ENCODE measurements around the gene PPP1R14B.

The PPP1R14B gene

DNA sequence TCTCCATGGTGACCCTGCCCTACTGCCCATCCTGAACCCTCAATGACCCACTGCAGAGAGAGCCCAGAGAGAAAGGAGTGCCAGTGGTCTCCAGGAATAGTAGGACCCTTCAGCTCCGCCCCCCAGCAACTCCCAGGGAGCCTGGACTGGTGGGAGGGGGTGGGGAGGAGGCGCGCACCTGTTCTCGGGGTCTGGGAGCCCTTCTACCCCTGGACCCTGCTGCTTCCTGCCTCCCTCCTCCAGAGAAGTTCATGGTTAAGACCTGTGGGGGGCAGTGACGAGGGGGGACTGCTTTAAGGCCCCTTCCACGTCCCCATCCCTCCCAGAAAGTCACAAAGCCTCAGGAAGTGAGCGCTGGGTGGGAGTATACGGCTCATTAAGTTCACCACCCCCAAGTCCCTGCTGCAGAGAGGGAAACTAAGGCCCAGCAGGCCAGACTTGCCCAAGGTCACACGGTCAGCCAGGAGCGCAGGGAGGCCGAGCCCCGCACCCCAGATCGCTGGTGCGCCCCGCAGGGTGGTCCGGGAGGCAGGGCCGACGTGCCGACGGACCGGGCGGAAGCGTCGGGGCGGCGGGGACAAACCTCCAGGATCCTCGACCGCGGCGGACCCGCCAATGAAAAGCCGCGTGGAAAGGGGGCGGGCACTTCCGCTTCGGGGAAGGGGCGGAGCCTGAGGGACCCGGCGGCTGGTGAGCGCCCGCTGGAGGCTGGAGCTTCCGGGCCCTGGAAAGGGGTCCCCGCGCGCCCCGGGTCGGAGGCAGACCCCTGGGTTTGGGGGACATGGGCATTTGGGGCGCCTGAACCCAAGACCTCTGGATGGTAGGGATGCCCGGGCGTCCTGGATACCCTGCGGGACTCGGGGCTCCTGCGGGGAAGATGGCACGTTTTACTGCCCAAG lies 20.9 kb downstream of the PPP1R14B start, which contains the start of the genes NUDT22 and TRPT1:
NUDT22 (plus strand) TSS at position 667 of the 899 bp plus-strand sequence. CDS start 379 bp downstream, outside the sequence.
TRPT1 (minus strand) TSS at position 579 of the 899 bp plus-strand sequence; CDS start at position 253, 326 bp downstream.
- in situ Hi-C loops (cut with HindIII; ENCODE audit: low pct_unique_long_range_greater_than_20kb, low sequenced_read_pairs), result no loop called here
- TF ChIP-seq JUND (IDR thresholded peaks at IDR 0.05; ENCODE audit: low read depth), result no peak
- DNase-seq (ENCODE audit: low read depth in 1 of 2, low spot score in 1 of 2), result peak; percentile 92 to 97

DNA sequence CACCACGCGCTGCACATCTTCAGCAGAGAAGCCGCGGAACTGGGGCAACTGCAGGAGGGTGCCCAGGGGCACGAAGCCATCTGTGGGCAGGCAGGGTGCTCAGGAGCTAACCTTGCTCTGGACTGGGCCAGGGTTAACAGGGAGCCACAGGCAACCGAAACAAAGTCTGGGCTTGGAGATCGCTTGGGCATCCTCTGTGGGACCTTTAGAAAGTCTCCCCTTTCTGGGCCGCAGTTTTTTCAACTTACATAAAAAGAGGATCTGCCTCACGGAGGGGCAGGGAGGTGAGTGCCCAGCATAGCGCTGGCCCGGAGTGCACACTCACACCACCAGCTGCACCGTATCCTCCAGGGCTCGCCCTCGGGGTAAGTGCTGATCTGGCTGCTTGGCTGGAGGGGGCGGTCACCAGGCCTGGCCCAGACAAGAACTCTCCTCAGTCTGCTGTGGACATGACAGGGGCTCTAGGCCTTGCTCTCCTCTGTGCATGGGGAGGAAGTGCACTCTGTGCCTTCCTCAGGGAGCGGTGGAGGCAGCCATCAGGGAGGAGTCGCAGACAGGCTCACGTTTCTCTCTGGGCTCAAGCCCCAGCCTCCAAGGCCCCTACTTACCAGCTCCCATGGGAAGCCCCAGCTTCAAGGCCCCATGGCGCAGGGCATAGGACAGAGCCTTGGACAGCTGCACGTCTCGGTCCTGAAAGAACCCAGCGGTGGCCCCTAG lies 21.7 kb downstream of the PPP1R14B start:
- no peak for DNase-seq (ENCODE audit: low read depth in 1 of 2, low spot score in 1 of 2)
- in situ Hi-C loops (cut with HindIII; ENCODE audit: low pct_unique_long_range_greater_than_20kb, low sequenced_read_pairs), result no loop called here
- TF ChIP-seq JUND (IDR thresholded peaks at IDR 0.05; ENCODE audit: low read depth), result no peak

DNA sequence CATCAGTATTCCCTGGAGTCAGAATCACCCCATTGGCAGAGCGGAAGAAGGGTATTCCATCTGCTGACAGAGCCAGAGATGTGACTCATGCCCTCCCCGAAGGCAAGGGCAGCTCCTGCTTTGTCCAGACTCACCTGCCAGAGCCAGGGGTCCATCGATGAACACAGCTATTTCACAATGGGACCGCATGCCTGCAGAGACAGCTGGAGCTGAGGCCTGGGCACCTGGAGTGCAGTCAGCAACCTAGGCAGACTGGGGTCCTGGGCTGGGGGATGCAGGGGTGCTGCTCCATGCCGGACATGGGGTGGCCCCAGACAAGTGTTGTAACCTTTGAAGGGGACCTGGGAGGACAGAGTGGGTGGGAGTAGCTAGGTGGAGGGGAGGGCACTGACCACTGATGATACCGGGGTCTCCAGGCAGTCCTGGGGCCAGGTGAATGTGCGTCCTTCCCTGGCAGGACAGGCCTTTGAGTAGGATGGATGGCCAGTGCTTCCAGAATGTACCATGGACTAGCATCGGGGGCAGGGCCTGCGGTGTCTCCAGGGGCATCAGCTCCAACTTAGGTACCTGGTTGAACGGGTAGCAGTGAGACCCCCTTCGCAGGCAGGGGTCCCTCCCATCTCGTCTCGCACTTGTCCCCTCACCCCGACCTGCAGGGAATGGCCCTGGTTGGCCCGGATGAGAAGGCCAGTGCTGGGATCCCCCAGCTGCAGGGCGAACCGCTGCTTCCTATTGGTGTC lies 22.4 kb downstream of the PPP1R14B start:
- no peak for TF ChIP-seq JUND (IDR thresholded peaks at IDR 0.05; ENCODE audit: low read depth)
- in situ Hi-C loops (cut with HindIII; ENCODE audit: low pct_unique_long_range_greater_than_20kb, low sequenced_read_pairs), result no loop called here
- DNase-seq (ENCODE audit: low read depth in 1 of 2, low spot score in 1 of 2), result no peak

DNA sequence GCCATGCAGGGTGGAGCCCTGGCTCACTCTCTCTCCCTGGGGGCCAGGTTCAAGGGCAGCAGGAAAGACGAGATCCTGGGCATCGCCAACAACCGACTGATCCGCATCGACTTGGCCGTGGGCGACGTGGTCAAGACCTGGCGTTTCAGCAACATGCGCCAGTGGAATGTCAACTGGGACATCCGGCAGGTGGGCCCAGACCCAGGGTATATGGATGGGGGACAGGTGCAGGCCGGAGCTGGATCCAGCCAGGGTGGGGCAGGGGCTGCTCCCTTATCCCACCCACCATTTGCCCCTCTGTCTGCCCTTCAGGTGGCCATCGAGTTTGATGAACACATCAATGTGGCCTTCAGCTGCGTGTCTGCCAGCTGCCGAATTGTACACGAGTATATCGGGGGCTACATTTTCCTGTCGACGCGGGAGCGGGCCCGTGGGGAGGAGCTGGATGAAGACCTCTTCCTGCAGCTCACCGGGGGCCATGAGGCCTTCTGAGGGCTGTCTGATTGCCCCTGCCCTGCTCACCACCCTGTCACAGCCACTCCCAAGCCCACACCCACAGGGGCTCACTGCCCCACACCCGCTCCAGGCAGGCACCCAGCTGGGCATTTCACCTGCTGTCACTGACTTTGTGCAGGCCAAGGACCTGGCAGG lies 23.6 kb downstream of the PPP1R14B start:
- DNase-seq (ENCODE audit: low read depth in 1 of 2, low spot score in 1 of 2), result no peak
- no peak for TF ChIP-seq JUND (IDR thresholded peaks at IDR 0.05; ENCODE audit: low read depth)
- in situ Hi-C loops (cut with HindIII; ENCODE audit: low pct_unique_long_range_greater_than_20kb, low sequenced_read_pairs), result no loop called here

DNA sequence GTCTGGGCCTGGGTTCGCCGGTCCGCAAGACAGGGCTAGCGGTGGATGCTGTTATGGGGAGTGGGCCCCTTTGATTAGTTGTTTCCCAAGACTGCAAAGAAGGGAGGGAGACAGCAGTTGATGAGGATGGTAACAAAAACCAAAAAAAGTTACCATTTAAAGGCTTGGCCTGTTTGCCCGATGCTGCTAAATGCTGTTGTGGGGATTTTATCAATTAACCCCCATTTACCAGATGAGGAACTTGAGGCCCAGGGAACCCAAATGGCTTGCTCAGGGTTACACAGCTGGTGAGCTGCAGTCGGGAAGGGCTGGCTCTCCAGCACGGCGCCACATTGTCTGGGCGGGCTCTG lies 24.1 kb downstream of the PPP1R14B start:
- in situ Hi-C loops (cut with HindIII; ENCODE audit: low pct_unique_long_range_greater_than_20kb, low sequenced_read_pairs), result no loop called here
- DNase-seq (ENCODE audit: low read depth in 1 of 2, low spot score in 1 of 2), result no peak
- no peak for TF ChIP-seq JUND (IDR thresholded peaks at IDR 0.05; ENCODE audit: low read depth)

DNA sequence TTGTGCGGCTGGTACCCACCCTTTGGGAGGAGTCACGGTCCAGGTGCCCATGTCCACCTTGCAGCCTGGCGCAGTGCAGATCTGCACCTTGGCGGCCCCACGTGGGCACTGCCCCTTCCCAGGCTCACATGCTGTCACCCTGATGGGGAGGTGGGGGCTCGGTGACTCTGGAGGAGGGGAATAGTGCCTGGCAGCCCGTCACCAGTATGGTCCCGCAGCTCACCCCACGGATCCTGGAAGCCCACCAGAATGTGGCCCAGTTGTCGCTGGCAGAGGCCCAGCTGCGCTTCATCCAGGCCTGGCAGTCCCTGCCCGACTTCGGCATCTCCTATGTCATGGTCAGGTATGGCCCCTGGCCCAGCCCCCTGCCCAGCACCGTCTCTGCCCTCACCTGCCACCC lies 25.9 kb downstream of the PPP1R14B start:
- in situ Hi-C loops (cut with HindIII; ENCODE audit: low pct_unique_long_range_greater_than_20kb, low sequenced_read_pairs), result no loop called here
- TF ChIP-seq JUND (IDR thresholded peaks at IDR 0.05; ENCODE audit: low read depth), result no peak
- DNase-seq (ENCODE audit: low read depth in 1 of 2, low spot score in 1 of 2), result no peak

DNA sequence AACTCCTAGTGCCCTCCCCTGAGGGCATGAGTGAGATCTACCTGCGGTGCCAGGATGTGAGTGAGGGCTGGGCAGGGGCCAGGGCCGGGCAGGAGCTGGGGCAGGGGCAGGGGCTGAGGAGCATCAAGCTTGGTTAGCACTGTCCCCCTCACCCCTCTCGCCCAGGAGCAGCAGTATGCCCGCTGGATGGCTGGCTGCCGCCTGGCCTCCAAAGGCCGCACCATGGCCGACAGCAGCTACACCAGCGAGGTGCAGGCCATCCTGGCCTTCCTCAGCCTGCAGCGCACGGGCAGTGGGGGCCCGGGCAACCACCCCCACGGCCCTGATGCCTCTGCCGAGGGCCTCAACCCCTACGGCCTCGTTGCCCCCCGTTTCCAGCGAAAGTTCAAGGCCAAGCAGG lies 26.5 kb downstream of the PPP1R14B start:
- no peak for TF ChIP-seq JUND (IDR thresholded peaks at IDR 0.05; ENCODE audit: low read depth)
- in situ Hi-C loops (cut with HindIII; ENCODE audit: low pct_unique_long_range_greater_than_20kb, low sequenced_read_pairs), result no loop called here
- no peak for DNase-seq (ENCODE audit: low read depth in 1 of 2, low spot score in 1 of 2)

DNA sequence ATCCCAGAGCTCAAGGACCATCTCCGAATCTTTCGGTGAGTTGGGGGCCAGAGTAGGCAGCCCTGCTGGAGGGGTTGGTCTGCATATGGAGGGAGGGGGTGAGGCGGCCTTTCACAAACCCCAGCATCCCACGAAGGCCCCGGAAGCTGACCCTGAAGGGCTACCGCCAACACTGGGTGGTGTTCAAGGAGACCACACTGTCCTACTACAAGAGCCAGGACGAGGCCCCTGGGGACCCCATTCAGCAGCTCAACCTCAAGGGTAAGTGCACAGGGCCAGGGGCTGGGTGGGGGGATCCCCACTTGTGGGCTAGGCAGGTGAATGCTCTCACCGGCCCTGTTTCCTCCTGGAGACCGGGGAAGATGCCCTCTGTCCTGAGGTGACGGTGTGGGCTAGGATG lies 27.0 kb downstream of the PPP1R14B start:
- TF ChIP-seq JUND (IDR thresholded peaks at IDR 0.05; ENCODE audit: low read depth), result no peak
- DNase-seq (ENCODE audit: low read depth in 1 of 2, low spot score in 1 of 2), result no peak
- in situ Hi-C loops (cut with HindIII; ENCODE audit: low pct_unique_long_range_greater_than_20kb, low sequenced_read_pairs), result no loop called here

DNA sequence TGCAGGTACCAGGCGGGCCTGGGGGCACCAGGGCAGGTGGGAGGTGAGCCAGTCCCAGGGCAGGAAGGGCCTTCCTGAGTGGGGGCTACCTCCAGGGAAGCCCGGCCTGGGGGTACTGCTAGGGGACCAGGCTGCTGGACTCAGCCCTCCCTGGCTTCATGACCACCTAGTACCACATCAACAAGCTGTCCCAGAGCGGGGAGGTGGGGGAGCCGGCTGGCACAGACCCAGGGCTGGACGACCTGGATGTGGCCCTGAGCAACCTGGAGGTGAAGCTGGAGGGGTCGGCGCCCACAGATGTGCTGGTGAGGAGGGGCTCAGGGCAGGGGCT lies 27.4 kb downstream of the PPP1R14B start:
- no peak for TF ChIP-seq JUND (IDR thresholded peaks at IDR 0.05; ENCODE audit: low read depth)
- DNase-seq (ENCODE audit: low read depth in 1 of 2, low spot score in 1 of 2), result no peak
- in situ Hi-C loops (cut with HindIII; ENCODE audit: low pct_unique_long_range_greater_than_20kb, low sequenced_read_pairs), result no loop called here

DNA sequence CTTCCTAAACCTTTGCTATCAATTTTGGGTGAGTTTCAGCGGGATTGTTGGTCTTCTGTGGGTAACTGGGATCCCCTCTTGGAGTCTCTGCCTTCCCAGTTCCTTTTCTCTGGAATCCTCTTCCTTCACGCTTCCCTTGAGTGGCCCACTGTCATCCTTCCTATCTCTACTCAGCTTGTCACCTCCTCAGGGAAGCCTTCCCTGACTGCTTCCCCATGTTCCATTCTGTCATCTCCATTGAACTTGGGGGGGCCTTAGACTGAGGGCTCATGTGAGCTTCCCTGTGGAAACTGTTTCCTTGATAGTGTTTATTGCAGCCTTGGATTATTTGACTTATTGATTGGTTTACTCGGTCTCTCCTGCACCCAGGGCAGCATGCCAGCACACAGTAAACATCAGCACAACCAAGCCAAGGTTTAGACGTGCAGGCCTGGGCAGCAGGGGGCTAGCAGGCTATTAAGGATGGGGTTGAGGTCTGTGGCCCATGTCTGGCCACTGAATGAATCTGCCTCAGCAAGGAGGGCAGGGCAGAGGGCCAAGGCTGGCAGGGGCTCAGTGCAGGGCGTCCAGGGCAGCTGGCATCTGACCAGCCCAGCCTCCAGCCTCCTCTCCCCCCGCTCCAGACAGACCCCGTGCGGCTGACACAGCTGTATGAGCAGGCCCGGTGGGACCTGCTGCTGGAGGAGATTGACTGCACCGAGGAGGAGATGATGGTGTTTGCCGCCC lies 28.0 kb downstream of the PPP1R14B start:
- in situ Hi-C loops (cut with HindIII; ENCODE audit: low pct_unique_long_range_greater_than_20kb, low sequenced_read_pairs), result no loop called here
- no peak for TF ChIP-seq JUND (IDR thresholded peaks at IDR 0.05; ENCODE audit: low read depth)
- DNase-seq (ENCODE audit: low read depth in 1 of 2, low spot score in 1 of 2), result no peak

DNA sequence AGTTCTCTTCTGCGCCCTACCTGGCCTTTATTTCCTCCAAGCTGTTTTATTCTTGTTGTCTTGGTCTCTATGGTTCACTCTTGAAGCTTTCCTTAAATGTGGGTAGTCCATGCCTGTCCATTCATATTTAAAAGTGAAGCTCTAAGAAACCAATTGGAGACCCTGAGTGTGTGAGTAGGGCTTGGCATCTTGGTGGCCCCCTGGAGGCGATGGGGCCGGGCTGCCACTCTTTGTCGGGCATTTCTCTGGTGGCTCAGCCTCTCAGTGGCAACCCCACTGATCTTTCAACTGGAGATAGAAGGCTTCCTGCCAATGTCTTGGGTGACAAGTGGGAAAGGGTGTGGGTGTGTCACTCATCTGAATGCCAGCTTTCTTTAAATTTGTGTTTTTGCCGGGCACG lies 29.9 kb downstream of the PPP1R14B start:
- in situ Hi-C loops (cut with HindIII; ENCODE audit: low pct_unique_long_range_greater_than_20kb, low sequenced_read_pairs), result no loop called here
- no peak for DNase-seq (ENCODE audit: low read depth in 1 of 2, low spot score in 1 of 2)
- TF ChIP-seq JUND (IDR thresholded peaks at IDR 0.05; ENCODE audit: low read depth), result no peak
